Activated CD4-positive, alpha-beta memory T cell treated with anti-CD3 and anti-CD28 coated beads for 36 hours (primary cell): ENCODE results near the gene SPPL3. TPM values are rescaled to one million over a fixed set of nuclear protein-coding genes. Genes with fewer than 3 reads are reported as not detected.
A peak's percentile ranks its signal among the peaks of the same experiment; 100 is the strongest.

ENCODE experiments used
- CTCF ChIA-PET: fragments of 350-600 bp; sonication (Branson Sonifier 250); formaldehyde crosslinking; loops from one replicate; lab custom pipeline; 2021; ENCODE audit warnings: antibody characterized with exemption, inconsistent platforms; lab: Charles Lee
- POLR2A ChIA-PET: fragments of 350-600 bp; sonication (Branson Sonifier 250); formaldehyde crosslinking; loops from one replicate; lab custom pipeline; 2021; ENCODE audit warnings: antibody characterized with exemption; lab: Charles Lee
- DNase-seq: peaks from one replicate; pipeline ENCODE4 v3.0.0-alpha.2; 2020
- H3K27ac Mint-ChIP-seq: one replicate; pipeline ENCODE4 v1.8.0; 2021; ENCODE audit warnings: mixed read lengths
- H3K27me3 Mint-ChIP-seq: one replicate; pipeline ENCODE4 v1.8.0; 2021; ENCODE audit warnings: mixed read lengths
- H3K36me3 Mint-ChIP-seq: one replicate; pipeline ENCODE4 v1.8.0; 2021; ENCODE audit warnings: mixed read lengths
- H3K4me1 Mint-ChIP-seq: one replicate; pipeline ENCODE4 v1.8.0; 2021; ENCODE audit warnings: low read depth, mixed read lengths
- H3K4me3 Mint-ChIP-seq: one replicate; pipeline ENCODE4 v1.8.0; 2021; ENCODE audit warnings: mild to moderate bottlenecking, mixed read lengths
- H3K9me3 Mint-ChIP-seq: one replicate; pipeline ENCODE4 v1.8.0; 2021; ENCODE audit warnings: mixed read lengths
- intact Hi-C: fragments of 100-400 bp; cut with micrococcal nuclease; formaldehyde crosslinking; loops from one replicate; pipeline ENCODE4 v1.15.1; 2023
- total RNA-seq, 2 experiments: library from RNA; stranded (reverse); gene quantifications; one replicate each; pipeline ENCODE4 v1.2.3, GENCODE V29; 2021

SPPL3 gene
- total RNA-seq, 2 experiments from 2014 or later: 24.3 to 26.7 TPM

GRCh38 chr12:120887253-120888043 lies 16.7 kb downstream of the SPPL3 start:
- peaks cover 46% of the 10 kb centered on the region for H3K4me1 Mint-ChIP-seq
- ChIA-PET CTCF (interaction anchor here (1.1 kb wide), 1 partner anchor 15 kb away, joined by 3 read pairs; no protein-coding TSS in a partner anchor), POLR2A (interaction anchor here (1.0 kb wide), 1 partner anchor 596 kb away, joined by 3 read pairs; the partner anchor contains the start of gene RNU4-2)
- no peaks in the 10 kb centered on the region for H3K9me3 Mint-ChIP-seq
- no peak overlapping the region for H3K4me3 Mint-ChIP-seq
- no peaks in the 10 kb centered on the region for H3K27me3 Mint-ChIP-seq
- intact Hi-C loops: no loop called here
- DNase-seq: peak; percentile 59
- peaks cover 2% of the 10 kb centered on the region for H3K36me3 Mint-ChIP-seq
- H3K27ac Mint-ChIP-seq: no peak overlapping the region

DNA sequence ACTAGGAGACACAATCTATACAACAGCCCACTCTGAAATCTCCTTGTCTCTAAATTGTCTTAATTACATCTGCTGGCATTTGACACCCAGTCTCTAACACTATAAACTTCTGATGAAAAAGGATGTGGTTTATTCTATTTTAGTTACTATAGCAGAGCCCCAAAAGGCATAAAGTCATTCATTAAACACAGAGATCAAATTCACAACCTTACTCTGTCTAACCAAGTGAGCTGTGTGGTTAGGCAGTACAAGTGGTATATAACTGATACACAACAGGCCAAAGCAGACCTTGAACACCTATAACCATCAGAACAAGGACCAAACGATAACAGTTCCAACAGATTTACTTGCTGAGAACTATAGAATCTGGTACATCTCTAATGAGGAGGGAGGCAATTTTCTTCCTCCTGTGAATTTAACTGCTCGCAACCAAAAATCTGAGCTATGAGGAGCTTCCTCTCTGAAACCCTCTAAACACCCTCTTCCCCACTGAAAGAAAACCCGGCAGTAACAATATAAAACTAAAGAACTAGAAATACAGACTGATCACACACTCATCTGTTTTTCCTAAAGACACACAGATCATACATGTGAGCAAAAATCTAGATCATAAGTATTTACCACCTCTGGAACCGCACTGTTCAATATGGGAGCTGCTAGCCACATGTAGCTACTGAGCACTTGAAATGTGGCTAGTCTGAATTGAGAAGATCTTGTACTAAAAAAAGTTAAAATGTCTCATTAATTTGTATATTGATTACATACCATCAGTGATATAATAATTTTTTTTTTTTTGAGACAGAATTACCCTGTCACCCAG lies 17.7 kb downstream of the SPPL3 start:
- CTCF ChIA-PET: interaction anchor here (0.5 to 1.4 kb wide), 5 partner anchors 14 to 830 kb away, joined by 3 read pairs; no protein-coding TSS in a partner anchor
- H3K27me3 Mint-ChIP-seq: no peaks in the 10 kb centered on the region
- POLR2A ChIA-PET: no interaction called here
- no peak overlapping the region for H3K4me3 Mint-ChIP-seq
- intact Hi-C loops: no loop called here
- peak overlapping the region; percentile 35 for H3K27ac Mint-ChIP-seq
- no peak for DNase-seq
- peaks cover 49% of the 10 kb centered on the region for H3K4me1 Mint-ChIP-seq
- no peaks in the 10 kb centered on the region for H3K9me3 Mint-ChIP-seq
- peaks cover 2% of the 10 kb centered on the region for H3K36me3 Mint-ChIP-seq

GRCh38 chr12:120885521-120885920 lies 18.6 kb downstream of the SPPL3 start:
- Mint-ChIP-seq H3K36me3 (peaks cover 2% of the 10 kb centered on the region), H3K4me3 (no peak overlapping the region), H3K4me1 (peaks cover 48% of the 10 kb centered on the region), H3K27ac (no peak overlapping the region), H3K9me3 (no peaks in the 10 kb centered on the region), H3K27me3 (no peaks in the 10 kb centered on the region)
- POLR2A ChIA-PET: interaction anchor here (0.5 to 1.2 kb wide), 2 partner anchors 14 to 330 kb away, joined by 3 to 4 read pairs; no protein-coding TSS in a partner anchor
- intact Hi-C loops: no loop called here
- CTCF ChIA-PET: interaction anchor here (0.5 to 1.4 kb wide), 3 partner anchors 32 to 831 kb away, joined by 3 read pairs; no protein-coding TSS in a partner anchor
- DNase-seq: no peak

- no peaks in the 10 kb centered on the region for H3K9me3 Mint-ChIP-seq
- no peak overlapping the region for H3K4me3 Mint-ChIP-seq
- peaks cover 53% of the 10 kb centered on the region for H3K4me1 Mint-ChIP-seq
- CTCF ChIA-PET: no interaction called here
- POLR2A ChIA-PET: interaction anchor here (1.2 kb wide), 1 partner anchor 15 kb away, joined by 3 read pairs; no protein-coding TSS in a partner anchor
- H3K27ac Mint-ChIP-seq: no peak overlapping the region
- intact Hi-C loops: no loop called here
- DNase-seq: no peak
- peaks cover 2% of the 10 kb centered on the region for H3K36me3 Mint-ChIP-seq
- no peaks in the 10 kb centered on the region for H3K27me3 Mint-ChIP-seq
Observed at GRCh38 chr12:120884644-120885043, 19.5 kb downstream of the SPPL3 start.

- CTCF ChIA-PET: interaction anchor here (0.7 kb wide), 1 partner anchor 14 kb away, joined by 4 read pairs; no protein-coding TSS in a partner anchor
- DNase-seq: no peak
- Mint-ChIP-seq H3K4me3 (no peak overlapping the region), H3K9me3 (no peaks in the 10 kb centered on the region), H3K27me3 (no peaks in the 10 kb centered on the region), H3K36me3 (peaks cover 4% of the 10 kb centered on the region), H3K4me1 (peaks cover 43% of the 10 kb centered on the region), H3K27ac (no peak overlapping the region)
- POLR2A ChIA-PET: no interaction called here
- intact Hi-C loops: no loop called here
Observed at GRCh38 chr12:120882055-120882555, 22.1 kb downstream of the SPPL3 start.

- POLR2A ChIA-PET: no interaction called here
Observed at GRCh38 chr12:120879718-120880300, 24.3 kb downstream of the SPPL3 start.

GRCh38 chr12:120879102-120879501 lies 25.1 kb downstream of the SPPL3 start:
- Mint-ChIP-seq H3K9me3 (no peaks in the 10 kb centered on the region), H3K27me3 (no peaks in the 10 kb centered on the region), H3K4me3 (no peak overlapping the region), H3K4me1 (peaks cover 41% of the 10 kb centered on the region), H3K36me3 (peaks cover 4% of the 10 kb centered on the region), H3K27ac (no peak overlapping the region)
- no peak for DNase-seq
- intact Hi-C loops: no loop called here
- CTCF ChIA-PET: interaction anchor here (0.7 kb wide), 1 partner anchor 512 kb away, joined by 3 read pairs; no protein-coding TSS in a partner anchor
- POLR2A ChIA-PET: no interaction called here

More at GRCh38 chr12:120879718-120880300, 24.3 kb downstream of the SPPL3 start:
- H3K27ac Mint-ChIP-seq: no peak overlapping the region
- H3K4me3 Mint-ChIP-seq: no peak overlapping the region
- DNase-seq: no peak
- no peaks in the 10 kb centered on the region for H3K9me3 Mint-ChIP-seq
- CTCF ChIA-PET: no interaction called here
- H3K4me1 Mint-ChIP-seq: peaks cover 39% of the 10 kb centered on the region
- H3K36me3 Mint-ChIP-seq: peaks cover 4% of the 10 kb centered on the region
- intact Hi-C loops: no loop called here
- no peaks in the 10 kb centered on the region for H3K27me3 Mint-ChIP-seq

- no peaks in the 10 kb centered on the region for H3K27me3 Mint-ChIP-seq
- POLR2A ChIA-PET: no interaction called here
- peaks cover 42% of the 10 kb centered on the region for H3K4me1 Mint-ChIP-seq
- CTCF ChIA-PET: no interaction called here
- DNase-seq: no peak
- no peaks in the 10 kb centered on the region for H3K9me3 Mint-ChIP-seq
- no peak overlapping the region for H3K4me3 Mint-ChIP-seq
- H3K27ac Mint-ChIP-seq: no peak overlapping the region
- intact Hi-C loops: no loop called here
- H3K36me3 Mint-ChIP-seq: peaks cover 2% of the 10 kb centered on the region
Observed at GRCh38 chr12:120874547-120875245, 29.5 kb downstream of the SPPL3 start.

DNA sequence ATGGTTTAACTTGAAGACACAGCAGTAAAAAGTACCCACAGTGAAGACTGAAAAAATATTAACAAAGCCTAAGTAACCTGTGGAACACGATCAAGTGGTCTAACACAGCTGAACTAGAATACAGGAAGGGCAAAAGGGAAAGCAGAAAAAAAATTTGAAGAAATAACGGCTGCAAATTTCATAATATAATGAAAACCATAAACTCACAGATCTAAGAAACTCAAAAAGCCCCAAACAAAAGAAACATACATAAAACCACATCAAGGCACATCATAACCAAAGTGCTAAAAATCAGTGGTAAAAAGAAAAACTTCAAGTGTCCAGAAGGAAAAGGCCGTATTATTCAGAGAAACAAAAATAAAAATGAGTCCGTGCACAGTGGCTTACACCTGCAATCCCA lies 30.9 kb downstream of the SPPL3 start:
- no peak overlapping the region for H3K4me3 Mint-ChIP-seq
- intact Hi-C loops: no loop called here
- no peaks in the 10 kb centered on the region for H3K27me3 Mint-ChIP-seq
- DNase-seq: no peak
- H3K9me3 Mint-ChIP-seq: no peaks in the 10 kb centered on the region
- ChIA-PET POLR2A (no interaction called here), CTCF (interaction anchor here (1.1 to 1.3 kb wide), 3 partner anchors 14 to 41 kb away, joined by 3 read pairs; no protein-coding TSS in a partner anchor)
- H3K27ac Mint-ChIP-seq: no peak overlapping the region
- H3K36me3 Mint-ChIP-seq: peaks cover 2% of the 10 kb centered on the region
- H3K4me1 Mint-ChIP-seq: peaks cover 41% of the 10 kb centered on the region

GRCh38 chr12:120872487-120872886 lies 31.7 kb downstream of the SPPL3 start:
- POLR2A ChIA-PET: no interaction called here
- Mint-ChIP-seq H3K4me1 (peaks cover 41% of the 10 kb centered on the region), H3K27ac (no peak overlapping the region), H3K4me3 (no peak overlapping the region), H3K9me3 (no peaks in the 10 kb centered on the region), H3K36me3 (peaks cover 2% of the 10 kb centered on the region), H3K27me3 (no peaks in the 10 kb centered on the region)
- CTCF ChIA-PET: interaction anchor here (1.1 kb wide), 2 partner anchors 15 to 16 kb away, joined by 3 read pairs; no protein-coding TSS in a partner anchor
- intact Hi-C loops: no loop called here
- no peak for DNase-seq

- no peaks in the 10 kb centered on the region for H3K27me3 Mint-ChIP-seq
- no peak overlapping the region for H3K4me3 Mint-ChIP-seq
- DNase-seq: no peak
- intact Hi-C loops: no loop called here
- H3K4me1 Mint-ChIP-seq: peaks cover 41% of the 10 kb centered on the region
- ChIA-PET CTCF (interaction anchor here (1.0 to 1.7 kb wide), 2 partner anchors 8 to 21 kb away, joined by 3 to 4 read pairs; no protein-coding TSS in a partner anchor), POLR2A (no interaction called here)
- H3K27ac Mint-ChIP-seq: no peak overlapping the region
- H3K36me3 Mint-ChIP-seq: peaks cover 2% of the 10 kb centered on the region
- H3K9me3 Mint-ChIP-seq: no peaks in the 10 kb centered on the region
Observed at GRCh38 chr12:120870415-120870814, 33.7 kb downstream of the SPPL3 start.
